Fibroblast of peridontal ligament (primary cell): Measurements from ENCODE around the gene CXCR5.
"Not testable (repeated sequence)": the region's sequence is repeated elsewhere in the genome, so short reads cannot be mapped to it uniquely, and the experiment has no call there.

ENCODE experiments used
- DNase-seq: peaks from one replicate; pipeline ENCODE4 v3.0.0-alpha.2; 2010; ENCODE audit errors: extremely low read depth

The CXCR5 gene

GRCh38 chr11:118883368-118884071, at the start of gene CXCR5:
Gene CXCR5 (plus strand): TSS chr11:118883892. CDS start chr11:118883942, 50 bp downstream.
- no peak for DNase-seq

- peak; percentile 73 for DNase-seq
Measured at GRCh38 chr11:118834427-118835028, 49.2 kb upstream of the CXCR5 start.

GRCh38 chr11:118837868-118838267, 45.8 kb upstream of the CXCR5 start:
- no peak for DNase-seq

GRCh38 chr11:118838905-118839553, 44.7 kb upstream of the CXCR5 start:
- DNase-seq, result peak; percentile 81

GRCh38 chr11:118841469-118842242, 42.0 kb upstream of the CXCR5 start:
- DNase-seq, result no peak

- peak; percentile 30 for DNase-seq
Measured at GRCh38 chr11:118842369-118842768, 41.3 kb upstream of the CXCR5 start.

GRCh38 chr11:118842843-118843242, 40.8 kb upstream of the CXCR5 start:
- not testable (repeated sequence) for DNase-seq

- no peak for DNase-seq
Measured at GRCh38 chr11:118843565-118843964, 40.1 kb upstream of the CXCR5 start.

- DNase-seq, result peak; percentile 65
Measured at GRCh38 chr11:118845369-118845768, 38.3 kb upstream of the CXCR5 start.

GRCh38 chr11:118846181-118846935, 37.3 kb upstream of the CXCR5 start:
- DNase-seq, result no peak

- DNase-seq, result no peak
Measured at GRCh38 chr11:118849825-118850224, 33.9 kb upstream of the CXCR5 start.

GRCh38 chr11:118851970-118852369, 31.7 kb upstream of the CXCR5 start:
- DNase-seq, result peak; percentile 57

GRCh38 chr11:118853678-118854077, 30.0 kb upstream of the CXCR5 start:
- no peak for DNase-seq

GRCh38 chr11:118856314-118856713, 27.4 kb upstream of the CXCR5 start:
- DNase-seq, result no peak

- DNase-seq, result no peak
Measured at GRCh38 chr11:118857385-118857784, 26.3 kb upstream of the CXCR5 start.

- DNase-seq, result no peak
Measured at GRCh38 chr11:118859973-118860372, 23.7 kb upstream of the CXCR5 start.

- DNase-seq, result no peak
Measured at GRCh38 chr11:118868659-118869058, 15.0 kb upstream of the CXCR5 start.

GRCh38 chr11:118870396-118871343, 13.0 kb upstream of the CXCR5 start:
- peak; percentile 31 for DNase-seq

- DNase-seq, result no peak
Measured at GRCh38 chr11:118872403-118872821, 11.3 kb upstream of the CXCR5 start.

- no peak for DNase-seq
Measured at GRCh38 chr11:118873804-118874203, 9.9 kb upstream of the CXCR5 start.
